ENCODE data around the gene RNF214.

RNF214 gene

DNA sequence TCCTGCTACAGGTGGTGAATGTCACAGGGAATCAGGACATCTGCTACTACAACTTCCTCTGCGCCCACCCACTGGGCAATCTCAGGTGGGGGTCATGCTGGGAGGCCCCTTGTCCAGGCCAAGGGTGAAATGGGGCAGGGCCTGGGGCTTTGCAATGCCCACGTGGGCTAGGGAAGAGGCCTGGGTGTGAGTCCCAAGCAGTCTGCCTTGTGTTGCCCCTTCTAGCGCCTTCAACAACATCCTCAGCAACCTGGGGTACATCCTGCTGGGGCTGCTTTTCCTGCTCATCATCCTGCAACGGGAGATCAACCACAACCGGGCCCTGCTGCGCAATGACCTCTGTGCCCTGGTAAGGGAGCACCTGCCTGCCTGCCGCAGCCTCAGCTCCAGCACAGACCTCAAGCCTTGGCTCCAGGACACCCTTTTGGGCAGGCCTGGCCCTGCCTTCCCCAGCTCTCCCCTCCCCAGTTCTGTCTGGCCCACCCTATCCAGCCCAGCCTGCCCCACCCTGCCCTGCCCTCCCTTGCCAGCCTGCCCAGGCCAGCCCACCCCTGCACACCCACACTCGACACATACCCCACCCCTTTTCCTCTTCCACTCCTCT lies 42.4 kb upstream of the RNF214 start:
- no peaks in the 10 kb centered on the region for H4K20me1 ChIP-seq (ENCODE audit: insufficient read depth, low read length, poor library complexity, severe bottlenecking)
- no peaks in the 10 kb centered on the region for H3K4me1 ChIP-seq (ENCODE audit: insufficient read depth, low read length, poor library complexity, severe bottlenecking)
- H2AFZ ChIP-seq (ENCODE audit: low read length), result no peak overlapping the region
- no peaks in the 10 kb centered on the region for H3K27me3 ChIP-seq (ENCODE audit: insufficient read depth, low read length, poor library complexity, severe bottlenecking)
- no peak overlapping the region for H3K4me3 ChIP-seq (ENCODE audit: low read length, poor library complexity, severe bottlenecking)
- H3K79me2 ChIP-seq (ENCODE audit: insufficient read depth, low read length), result no peaks in the 10 kb centered on the region
- H3K9ac ChIP-seq (ENCODE audit: low read depth, low read length, poor library complexity, severe bottlenecking), result no peak overlapping the region
- no peak overlapping the region for H3K4me2 ChIP-seq (ENCODE audit: low read depth, low read length, poor library complexity, severe bottlenecking)
- TF ChIP-seq, protein P1, sequence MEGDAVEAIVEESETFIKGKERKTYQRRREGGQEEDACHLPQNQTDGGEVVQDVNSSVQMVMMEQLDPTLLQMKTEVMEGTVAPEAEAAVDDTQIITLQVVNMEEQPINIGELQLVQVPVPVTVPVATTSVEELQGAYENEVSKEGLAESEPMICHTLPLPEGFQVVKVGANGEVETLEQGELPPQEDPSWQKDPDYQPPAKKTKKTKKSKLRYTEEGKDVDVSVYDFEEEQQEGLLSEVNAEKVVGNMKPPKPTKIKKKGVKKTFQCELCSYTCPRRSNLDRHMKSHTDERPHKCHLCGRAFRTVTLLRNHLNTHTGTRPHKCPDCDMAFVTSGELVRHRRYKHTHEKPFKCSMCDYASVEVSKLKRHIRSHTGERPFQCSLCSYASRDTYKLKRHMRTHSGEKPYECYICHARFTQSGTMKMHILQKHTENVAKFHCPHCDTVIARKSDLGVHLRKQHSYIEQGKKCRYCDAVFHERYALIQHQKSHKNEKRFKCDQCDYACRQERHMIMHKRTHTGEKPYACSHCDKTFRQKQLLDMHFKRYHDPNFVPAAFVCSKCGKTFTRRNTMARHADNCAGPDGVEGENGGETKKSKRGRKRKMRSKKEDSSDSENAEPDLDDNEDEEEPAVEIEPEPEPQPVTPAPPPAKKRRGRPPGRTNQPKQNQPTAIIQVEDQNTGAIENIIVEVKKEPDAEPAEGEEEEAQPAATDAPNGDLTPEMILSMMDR (conservative IDR thresholded peaks at IDR 0.05; ENCODE audit: low read length), result no peak
- TF ChIP-seq EZH2phosphoT487 (IDR thresholded peaks at IDR 0.05; ENCODE audit: borderline replicate concordance), result no peak
- H3K9me3 ChIP-seq (ENCODE audit: insufficient read depth, low read depth, low read length), result no peaks in the 10 kb centered on the region
- H3K9me2 ChIP-seq (replicated peaks; ENCODE audit: low read depth, low read length), result no peaks in the 10 kb centered on the region
- H3K36me3 ChIP-seq (ENCODE audit: insufficient read depth, low read length), result no peaks in the 10 kb centered on the region; the same call in 1 of the 2 replicates
- H3F3A ChIP-seq (ENCODE audit: low read depth), result no peaks in the 10 kb centered on the region

DNA sequence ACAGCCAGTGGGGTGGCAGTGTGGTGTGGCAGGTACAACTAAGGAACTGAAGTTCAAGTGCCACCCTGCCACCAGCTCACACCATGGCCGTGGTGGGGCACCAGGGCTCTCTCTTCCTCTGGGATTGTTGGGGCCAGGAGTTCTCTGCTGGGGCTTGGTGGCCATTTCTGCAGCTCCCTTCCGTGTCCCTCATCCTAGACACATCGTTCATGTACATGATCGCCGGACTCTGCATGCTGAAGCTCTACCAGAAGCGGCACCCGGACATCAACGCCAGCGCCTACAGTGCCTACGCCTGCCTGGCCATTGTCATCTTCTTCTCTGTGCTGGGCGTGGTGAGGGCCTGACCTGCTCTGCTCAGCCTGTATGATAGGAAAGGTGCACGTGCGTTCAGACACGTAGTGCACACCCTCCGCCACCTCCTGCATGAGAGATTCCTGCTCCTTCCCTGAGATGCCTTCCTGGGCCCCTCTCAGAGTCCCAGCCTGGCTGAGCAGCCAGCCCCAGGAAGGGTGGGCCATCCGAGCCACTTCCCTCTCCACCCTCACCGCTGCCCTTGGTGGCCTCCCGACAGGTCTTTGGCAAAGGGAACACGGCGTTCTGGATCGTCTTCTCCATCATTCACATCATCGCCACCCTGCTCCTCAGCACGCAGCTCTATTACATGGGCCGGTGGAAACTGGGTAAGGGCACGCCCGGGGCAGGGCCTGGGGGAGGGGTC lies 40.6 kb upstream of the RNF214 start:
- Histone ChIP-seq H3K4me2 (ENCODE audit: low read depth, low read length, poor library complexity, severe bottlenecking) (no peak overlapping the region), H3K79me2 (ENCODE audit: insufficient read depth, low read length) (no peaks in the 10 kb centered on the region), H2AFZ (ENCODE audit: low read length) (no peak overlapping the region), H3K9me3 (ENCODE audit: insufficient read depth, low read depth, low read length) (no peaks in the 10 kb centered on the region), H3K9me2 (replicated peaks; ENCODE audit: low read depth, low read length) (no peaks in the 10 kb centered on the region), H3K4me1 (ENCODE audit: insufficient read depth, low read length, poor library complexity, severe bottlenecking) (no peaks in the 10 kb centered on the region), H3K4me3 (ENCODE audit: low read length, poor library complexity, severe bottlenecking) (no peak overlapping the region), H3K27me3 (ENCODE audit: insufficient read depth, low read length, poor library complexity, severe bottlenecking) (no peaks in the 10 kb centered on the region), H4K20me1 (ENCODE audit: insufficient read depth, low read length, poor library complexity, severe bottlenecking) (no peaks in the 10 kb centered on the region), H3F3A (ENCODE audit: low read depth) (no peaks in the 10 kb centered on the region), H3K36me3 (ENCODE audit: insufficient read depth, low read length) (no peaks in the 10 kb centered on the region; the same call in 1 of the 2 replicates), H3K9ac (ENCODE audit: low read depth, low read length, poor library complexity, severe bottlenecking) (no peak overlapping the region)
- no peak for TF ChIP-seq EZH2phosphoT487 (IDR thresholded peaks at IDR 0.05; ENCODE audit: borderline replicate concordance)
- TF ChIP-seq, protein P1 (conservative IDR thresholded peaks at IDR 0.05; ENCODE audit: low read length), result no peak

DNA sequence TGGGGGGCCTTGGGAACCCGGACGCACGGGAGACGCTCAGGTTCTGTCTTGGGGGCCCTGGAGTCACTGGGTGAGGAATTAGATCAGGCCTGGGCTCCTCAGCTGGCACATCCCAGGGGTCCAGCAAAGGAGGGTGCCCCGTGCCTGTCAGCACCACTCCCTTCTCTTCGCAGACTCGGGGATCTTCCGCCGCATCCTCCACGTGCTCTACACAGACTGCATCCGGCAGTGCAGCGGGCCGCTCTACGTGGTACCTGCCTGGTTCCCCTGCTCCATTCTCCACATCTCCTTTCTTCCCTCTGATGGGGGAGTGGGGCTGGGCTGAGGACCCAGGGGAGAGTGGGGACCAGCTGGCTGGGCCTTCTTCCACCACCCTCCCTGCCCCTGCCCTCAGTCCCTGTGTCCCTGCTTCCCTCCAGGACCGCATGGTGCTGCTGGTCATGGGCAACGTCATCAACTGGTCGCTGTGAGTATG lies 40.0 kb upstream of the RNF214 start:
- no peak for TF ChIP-seq EZH2phosphoT487 (IDR thresholded peaks at IDR 0.05; ENCODE audit: borderline replicate concordance)
- TF ChIP-seq, protein P1 (conservative IDR thresholded peaks at IDR 0.05; ENCODE audit: low read length), result no peak
- H3K4me1 ChIP-seq (ENCODE audit: insufficient read depth, low read length, poor library complexity, severe bottlenecking), result no peaks in the 10 kb centered on the region
- H3K4me2 ChIP-seq (ENCODE audit: low read depth, low read length, poor library complexity, severe bottlenecking), result no peak overlapping the region
- H3K36me3 ChIP-seq (ENCODE audit: insufficient read depth, low read length), result no peaks in the 10 kb centered on the region; the same call in 1 of the 2 replicates
- no peaks in the 10 kb centered on the region for H3K9me2 ChIP-seq (replicated peaks; ENCODE audit: low read depth, low read length)
- no peak overlapping the region for H3K4me3 ChIP-seq (ENCODE audit: low read length, poor library complexity, severe bottlenecking)
- no peaks in the 10 kb centered on the region for H3K79me2 ChIP-seq (ENCODE audit: insufficient read depth, low read length)
- no peaks in the 10 kb centered on the region for H3K27me3 ChIP-seq (ENCODE audit: insufficient read depth, low read length, poor library complexity, severe bottlenecking)
- H3F3A ChIP-seq (ENCODE audit: low read depth), result no peaks in the 10 kb centered on the region
- H2AFZ ChIP-seq (ENCODE audit: low read length), result no peak overlapping the region
- no peaks in the 10 kb centered on the region for H3K9me3 ChIP-seq (ENCODE audit: insufficient read depth, low read depth, low read length)
- H3K9ac ChIP-seq (ENCODE audit: low read depth, low read length, poor library complexity, severe bottlenecking), result no peak overlapping the region
- H4K20me1 ChIP-seq (ENCODE audit: insufficient read depth, low read length, poor library complexity, severe bottlenecking), result no peaks in the 10 kb centered on the region
